ENCODE results near the gene HSD3B7.

The HSD3B7 gene

GRCh38 chr16:30956601-30957455, 28.2 kb upstream of the HSD3B7 start:
- TF ChIP-seq CTCF (IDR thresholded peaks at IDR 0.05; ENCODE audit: low read depth, low read length) = peak; percentile 44
- DNase-seq (ENCODE audit: low read depth, low spot score) = peak; percentile 86
- in situ Hi-C loops (cut with HindIII; ENCODE audit: low sequenced_read_pairs) = no loop called here
- H3K4me3 ChIP-seq (ENCODE audit: low read depth, low read length) = peak overlapping the region; percentile 88

DNA sequence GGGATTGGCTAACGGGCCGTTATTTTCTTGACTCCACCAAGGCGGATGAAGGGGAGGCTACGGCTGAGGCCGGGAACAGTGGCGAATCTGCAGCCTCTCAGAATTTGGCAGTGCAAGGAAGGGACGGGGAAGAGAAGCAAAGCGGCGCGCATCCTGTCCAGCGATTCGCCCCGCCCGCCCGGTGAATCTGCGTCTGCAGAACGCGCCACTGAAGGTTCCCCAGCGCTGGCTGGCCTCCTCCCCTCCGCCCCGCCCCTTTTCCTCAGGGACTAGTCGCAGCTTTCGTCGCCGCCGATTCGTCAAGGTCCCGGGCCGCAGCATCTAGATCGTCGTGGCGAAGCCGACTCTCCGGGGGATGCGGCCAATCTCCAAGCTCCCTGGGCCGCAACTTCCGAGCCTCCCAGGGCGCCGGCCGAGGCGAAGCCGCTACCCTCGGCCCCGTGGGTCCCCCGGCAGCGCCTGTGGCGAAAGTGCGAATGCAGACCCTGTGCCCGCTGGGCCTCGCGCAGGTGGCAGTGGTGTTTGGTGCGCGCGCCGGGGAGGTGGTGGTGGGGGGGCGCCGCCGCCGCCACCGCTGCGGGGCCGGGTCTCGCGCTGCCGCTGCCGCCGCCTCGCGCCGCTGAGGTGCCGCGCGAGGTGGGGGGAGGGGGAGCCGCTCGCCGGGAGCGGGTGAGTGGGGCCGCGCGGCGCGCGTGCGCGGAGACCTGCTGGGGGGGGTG, 27.4 kb upstream of the HSD3B7 start, which contains the start of gene SETD1A:
Gene SETD1A, plus strand, starts transcription at position 299 of the 719 bp plus-strand sequence. CDS start 978 bp downstream, outside the sequence.
- peak within 1 kb of the TSS; percentile 88 for H3K4me3 ChIP-seq (ENCODE audit: low read depth, low read length)
- TF ChIP-seq CTCF (IDR thresholded peaks at IDR 0.05; ENCODE audit: low read depth, low read length) = no peak
- DNase-seq (ENCODE audit: low read depth, low spot score) = peak; percentile 97
- in situ Hi-C loops (cut with HindIII; ENCODE audit: low sequenced_read_pairs) = no loop called here

GRCh38 chr16:30958175-30959079, 26.6 kb upstream of the HSD3B7 start:
- in situ Hi-C loops (cut with HindIII; ENCODE audit: low sequenced_read_pairs) = no loop called here
- peak overlapping the region; percentile 88 for H3K4me3 ChIP-seq (ENCODE audit: low read depth, low read length)
- TF ChIP-seq CTCF (IDR thresholded peaks at IDR 0.05; ENCODE audit: low read depth, low read length) = no peak
- DNase-seq (ENCODE audit: low read depth, low spot score) = peak; percentile 40

- no peak for TF ChIP-seq CTCF (IDR thresholded peaks at IDR 0.05; ENCODE audit: low read depth, low read length)
- H3K4me3 ChIP-seq (ENCODE audit: low read depth, low read length) = no peak overlapping the region
- in situ Hi-C loops (cut with HindIII; ENCODE audit: low sequenced_read_pairs) = no loop called here
- DNase-seq (ENCODE audit: low read depth, low spot score) = no peak
These were observed 23.6 kb upstream of the HSD3B7 start for GRCh38 chr16:30961384-30961783.

DNA sequence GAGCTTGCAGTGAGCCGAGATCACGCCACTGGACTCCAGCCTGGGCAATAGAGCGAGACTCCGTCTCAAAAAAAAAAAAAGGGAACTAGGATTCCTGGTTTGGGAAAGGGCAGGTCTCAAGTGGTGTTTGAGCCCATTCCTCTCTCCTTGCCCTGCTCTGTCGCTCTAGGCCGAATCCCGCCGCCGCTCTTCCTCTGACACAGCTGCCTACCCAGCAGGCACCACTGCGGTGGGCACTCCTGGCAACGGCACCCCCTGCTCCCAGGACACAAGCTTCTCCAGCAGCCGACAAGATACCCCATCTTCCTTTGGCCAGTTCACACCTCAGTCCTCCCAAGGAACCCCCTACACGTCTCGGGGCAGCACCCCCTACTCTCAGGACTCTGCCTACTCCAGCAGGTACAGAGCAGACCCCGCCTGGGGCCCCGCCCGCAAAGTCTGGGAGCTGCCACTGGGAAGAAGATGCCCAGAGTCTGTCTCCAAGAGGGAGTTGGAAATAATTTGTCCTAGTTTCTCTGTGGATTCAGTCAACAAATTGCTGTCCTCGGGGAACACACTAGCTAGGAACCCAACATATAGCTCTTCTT, 21.0 kb upstream of the HSD3B7 start:
- in situ Hi-C loops (cut with HindIII; ENCODE audit: low sequenced_read_pairs) = no loop called here
- H3K4me3 ChIP-seq (ENCODE audit: low read depth, low read length) = no peak overlapping the region
- no peak for TF ChIP-seq CTCF (IDR thresholded peaks at IDR 0.05; ENCODE audit: low read depth, low read length)
- DNase-seq (ENCODE audit: low read depth, low spot score) = no peak

Measured in astrocyte of the spinal cord (primary cell).